Measurements from ENCODE around the gene PON2.
"Not testable (repeated sequence)": the region's sequence is repeated elsewhere in the genome, so short reads cannot be mapped to it uniquely, and the experiment has no call there.

PON2 gene

DNA sequence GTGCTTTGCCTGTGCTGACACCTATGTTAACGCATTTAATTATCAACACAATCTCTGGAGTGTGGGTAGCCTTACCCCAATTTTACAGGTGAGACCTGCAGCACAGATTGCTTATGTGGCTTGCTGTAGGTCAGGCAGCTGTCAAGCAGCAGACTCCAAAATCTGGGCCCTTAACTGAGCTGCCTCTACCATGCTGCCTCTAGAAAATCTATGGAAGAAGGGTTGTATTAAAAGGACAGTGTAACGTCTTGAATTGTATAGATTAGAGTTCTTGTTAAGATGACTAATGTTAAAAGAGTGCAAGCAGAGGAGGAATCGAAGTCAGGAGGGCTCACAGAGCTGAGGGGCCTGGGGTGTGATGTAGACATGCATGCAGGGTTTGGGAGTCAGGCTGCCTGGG is 37.4 kb downstream of the PON2 start:
- no peaks in the 10 kb centered on the region for H3K36me3 ChIP-seq (ENCODE audit: insufficient read depth, low read length)
- H3K27ac ChIP-seq (ENCODE audit: low read depth, low read length), result no peak overlapping the region
- peaks cover 0 to 7% of the 10 kb centered on the region in 2 donors for H3K27me3 ChIP-seq (ENCODE audit: control insufficient read depth in 1 of 2, insufficient read depth in 2 of 2, low read length in 2 of 2)
- no peak overlapping the region for H3K9ac ChIP-seq (ENCODE audit: low read length)
- no peak overlapping the region for H3K4me3 ChIP-seq (ENCODE audit: low read depth in 1 of 2, low read length in 2 of 2)
- no peaks in the 10 kb centered on the region for H3K4me1 ChIP-seq (ENCODE audit: insufficient read depth, low read length)
- H3K9me3 ChIP-seq (ENCODE audit: low read length), result no peaks in the 10 kb centered on the region

DNA sequence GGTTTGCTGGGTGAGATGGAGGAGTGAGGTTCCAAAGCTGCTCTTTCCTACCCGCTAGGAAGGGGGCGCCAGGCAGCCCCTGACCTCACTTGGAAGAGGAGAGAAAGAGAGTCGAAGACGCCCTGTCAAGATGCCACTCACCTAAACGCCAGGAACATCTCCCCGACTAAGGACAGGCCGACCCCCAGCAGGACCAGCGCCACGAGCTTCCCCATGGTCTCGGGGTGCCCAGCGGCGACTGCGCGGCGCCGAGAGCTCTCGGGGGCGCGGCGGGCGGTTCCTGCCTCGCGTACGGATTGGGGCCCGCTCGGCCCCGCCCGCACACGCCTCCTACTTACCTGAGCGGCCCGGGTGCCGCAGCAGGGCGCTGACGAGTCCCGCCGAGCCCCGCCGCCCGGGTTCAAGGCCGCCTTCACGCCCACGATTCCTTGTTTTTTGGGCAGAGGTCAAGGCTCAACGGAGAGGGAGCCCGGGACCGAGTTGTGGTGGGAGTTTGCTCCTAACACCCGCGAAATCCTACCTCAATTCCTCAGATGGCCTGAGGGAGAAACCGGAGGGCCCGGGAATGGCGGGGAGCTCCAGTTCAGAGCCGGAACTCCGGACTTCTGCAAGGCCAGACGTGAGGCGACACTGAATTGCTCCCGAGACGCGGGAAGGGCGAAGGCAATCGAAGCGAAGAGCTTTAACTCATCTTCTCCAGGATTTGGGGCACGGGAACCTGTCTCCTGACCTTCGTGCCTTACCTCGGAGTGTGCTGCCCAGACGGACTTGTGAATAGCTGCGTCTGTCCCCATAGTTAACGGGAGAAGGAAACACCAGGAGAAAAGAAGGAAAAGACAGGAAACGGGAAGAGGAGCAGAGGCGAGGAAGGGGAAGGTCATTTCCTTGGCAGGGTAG is 38.4 kb downstream of the PON2 start, which contains the start of gene PON3:
TSS of gene PON3 (minus strand) at position 240 of the 897 bp plus-strand sequence. CDS start at position 215, 25 bp downstream.
- H3K4me3 ChIP-seq (ENCODE audit: low read depth in 1 of 2, low read length in 2 of 2), result peak within 1 kb of the TSS; percentile 22 to 49

DNA sequence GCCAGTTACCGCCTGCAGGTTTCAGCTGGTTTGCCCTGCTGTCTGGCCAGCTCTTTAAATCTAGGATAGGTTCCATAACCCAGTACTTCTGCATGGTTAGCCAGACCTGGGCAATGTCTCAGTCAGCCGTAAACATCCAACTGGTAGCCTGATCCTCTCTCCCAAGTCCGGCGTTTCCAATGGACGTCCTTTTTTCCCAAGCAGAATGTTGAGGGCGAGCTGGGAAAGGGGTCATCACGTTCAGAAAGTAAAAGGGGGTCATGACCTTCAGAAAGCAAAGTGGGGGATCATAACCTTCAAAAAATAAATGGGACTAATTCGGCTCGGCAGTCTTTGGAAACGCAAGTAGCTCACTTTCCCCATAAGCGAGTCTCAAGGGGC is 39.1 kb downstream of the PON2 start:
- Histone ChIP-seq H3K9me3 (ENCODE audit: low read length) (no peaks in the 10 kb centered on the region), H3K9ac (ENCODE audit: low read length) (no peak overlapping the region), H3K27me3 (ENCODE audit: control insufficient read depth in 1 of 2, insufficient read depth in 2 of 2, low read length in 2 of 2) (peaks cover 0 to 7% of the 10 kb centered on the region in 2 donors), H3K36me3 (ENCODE audit: insufficient read depth, low read length) (no peaks in the 10 kb centered on the region), H3K27ac (ENCODE audit: low read depth, low read length) (no peak overlapping the region), H3K4me3 (ENCODE audit: low read depth in 1 of 2, low read length in 2 of 2) (peak overlapping the region in 1 of 2 donors; percentile 49), H3K4me1 (ENCODE audit: insufficient read depth, low read length) (no peaks in the 10 kb centered on the region)

More for the DNA sequence above, 38.4 kb downstream of the PON2 start, which contains the start of gene PON3:
- H3K36me3 ChIP-seq (ENCODE audit: insufficient read depth, low read length), result no peaks in the 10 kb centered on the region
- H3K27ac ChIP-seq (ENCODE audit: low read depth, low read length), result no peak within 1 kb of the TSS
- H3K9me3 ChIP-seq (ENCODE audit: low read length), result no peaks in the 10 kb centered on the region
- peaks cover 0 to 7% of the 10 kb centered on the region in 2 donors for H3K27me3 ChIP-seq (ENCODE audit: control insufficient read depth in 1 of 2, insufficient read depth in 2 of 2, low read length in 2 of 2)
- H3K9ac ChIP-seq (ENCODE audit: low read length), result no peak within 1 kb of the TSS
- no peaks in the 10 kb centered on the region for H3K4me1 ChIP-seq (ENCODE audit: insufficient read depth, low read length)

DNA sequence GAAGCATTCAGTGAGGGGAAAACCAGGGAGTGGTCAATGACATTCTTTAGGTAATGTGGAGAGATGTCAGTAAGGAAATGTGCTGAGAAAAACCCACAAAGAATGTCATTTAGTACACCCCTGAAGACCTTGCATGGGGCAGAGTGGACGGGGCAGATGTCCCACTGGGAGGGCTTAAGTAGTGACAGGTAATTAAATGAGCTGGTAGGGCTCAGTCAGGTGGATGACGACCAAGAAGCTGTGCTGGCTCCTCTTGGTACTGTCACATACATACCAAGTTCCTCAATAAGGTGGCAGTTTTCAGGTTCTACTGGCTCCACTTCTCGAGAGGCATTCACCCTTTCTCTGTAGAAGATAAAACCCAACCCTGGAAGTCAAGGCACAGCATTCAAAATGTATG is 40.5 kb downstream of the PON2 start:
- no peak overlapping the region for H3K4me3 ChIP-seq (ENCODE audit: low read depth in 1 of 2, low read length in 2 of 2)
- H3K9me3 ChIP-seq (ENCODE audit: low read length), result no peaks in the 10 kb centered on the region
- H3K9ac ChIP-seq (ENCODE audit: low read length), result no peak overlapping the region
- H3K36me3 ChIP-seq (ENCODE audit: insufficient read depth, low read length), result no peaks in the 10 kb centered on the region
- no peaks in the 10 kb centered on the region for H3K4me1 ChIP-seq (ENCODE audit: insufficient read depth, low read length)
- peaks cover 0 to 7% of the 10 kb centered on the region in 2 donors for H3K27me3 ChIP-seq (ENCODE audit: control insufficient read depth in 1 of 2, insufficient read depth in 2 of 2, low read length in 2 of 2)
- no peak overlapping the region for H3K27ac ChIP-seq (ENCODE audit: low read depth, low read length)

DNA sequence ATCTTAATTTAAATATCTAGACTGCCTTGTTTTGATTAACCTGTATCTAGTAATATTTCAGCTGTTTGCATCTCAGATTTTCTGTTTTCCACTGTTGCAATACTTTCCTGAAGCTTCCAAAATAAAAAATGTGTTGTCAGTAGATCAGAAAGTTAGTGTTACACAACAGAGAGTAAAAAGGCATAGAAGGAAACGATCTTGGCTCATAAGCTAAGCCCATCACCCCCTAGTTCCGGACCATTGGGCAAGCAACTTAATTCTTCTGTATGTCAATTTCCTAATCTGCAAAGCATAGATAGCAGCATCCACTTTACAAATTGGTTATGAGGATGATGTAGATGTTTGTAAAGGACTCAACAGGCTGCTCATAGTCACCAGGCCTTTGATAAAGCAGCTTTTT is 43.1 kb downstream of the PON2 start:
- H3K4me3 ChIP-seq (ENCODE audit: low read depth in 1 of 2, low read length in 2 of 2), result no peak overlapping the region
- H3K27ac ChIP-seq (ENCODE audit: low read depth, low read length), result no peak overlapping the region
- H3K9me3 ChIP-seq (ENCODE audit: low read length), result no peaks in the 10 kb centered on the region
- no peaks in the 10 kb centered on the region for H3K4me1 ChIP-seq (ENCODE audit: insufficient read depth, low read length)
- H3K9ac ChIP-seq (ENCODE audit: low read length), result no peak overlapping the region
- H3K36me3 ChIP-seq (ENCODE audit: insufficient read depth, low read length), result no peaks in the 10 kb centered on the region
- H3K27me3 ChIP-seq (ENCODE audit: control insufficient read depth in 1 of 2, insufficient read depth in 2 of 2, low read length in 2 of 2), result peaks cover 0 to 7% of the 10 kb centered on the region in 2 donors

DNA sequence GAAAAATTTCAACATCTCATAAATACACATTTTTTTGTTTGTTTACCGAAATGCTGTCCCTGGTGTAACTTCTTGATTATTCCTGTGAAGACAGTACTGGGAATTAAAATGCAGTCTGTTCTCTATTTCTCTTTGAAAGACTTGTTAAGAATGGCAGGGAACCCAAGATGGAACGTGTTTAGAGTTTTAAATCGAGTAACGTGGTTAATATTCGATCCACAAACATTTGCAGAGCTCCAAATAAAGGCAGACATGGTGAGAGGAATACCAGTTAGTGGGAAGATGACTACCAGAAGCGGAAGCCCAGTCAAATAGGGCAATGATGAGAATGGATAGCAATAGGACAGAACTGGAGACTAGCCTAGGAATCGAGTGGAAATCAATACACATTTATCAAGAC is 45.3 kb downstream of the PON2 start:
- Histone ChIP-seq H3K9ac (ENCODE audit: low read length) (no peak overlapping the region), H3K27ac (ENCODE audit: low read depth, low read length) (no peak overlapping the region), H3K9me3 (ENCODE audit: low read length) (no peaks in the 10 kb centered on the region), H3K4me1 (ENCODE audit: insufficient read depth, low read length) (no peaks in the 10 kb centered on the region), H3K4me3 (ENCODE audit: low read depth in 1 of 2, low read length in 2 of 2) (no peak overlapping the region), H3K36me3 (ENCODE audit: insufficient read depth, low read length) (no peaks in the 10 kb centered on the region), H3K27me3 (ENCODE audit: control insufficient read depth in 1 of 2, insufficient read depth in 2 of 2, low read length in 2 of 2) (no peaks in the 10 kb centered on the region)

DNA sequence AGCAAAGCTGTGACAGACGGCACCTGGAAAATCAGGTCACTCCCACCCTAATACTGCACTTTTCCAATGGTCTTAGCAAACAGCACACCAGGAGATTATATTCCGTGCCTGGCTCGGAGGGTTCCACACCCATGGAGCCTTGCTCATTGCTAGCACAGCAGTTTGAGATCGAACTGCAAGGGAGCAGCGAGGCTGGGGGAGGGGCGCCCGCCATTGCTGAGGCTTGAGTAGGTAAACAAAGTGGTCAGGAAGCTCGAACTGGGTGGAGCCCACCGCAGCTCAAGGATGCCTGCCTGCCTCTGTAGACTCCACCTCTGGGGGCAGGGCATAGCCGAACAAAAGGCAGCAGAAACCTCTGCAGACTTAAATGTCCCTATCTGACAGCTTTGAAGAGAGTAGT is 55.4 kb downstream of the PON2 start:
- not testable (repeated sequence) for H3K4me1 ChIP-seq (ENCODE audit: insufficient read depth, low read length); H3K9ac ChIP-seq (ENCODE audit: low read length); H3K36me3 ChIP-seq (ENCODE audit: insufficient read depth, low read length); H3K27me3 ChIP-seq (ENCODE audit: control insufficient read depth in 1 of 2, insufficient read depth in 2 of 2, low read length in 2 of 2); H3K27ac ChIP-seq (ENCODE audit: low read depth, low read length); H3K9me3 ChIP-seq (ENCODE audit: low read length); H3K4me3 ChIP-seq (ENCODE audit: low read depth in 1 of 2, low read length in 2 of 2)

DNA sequence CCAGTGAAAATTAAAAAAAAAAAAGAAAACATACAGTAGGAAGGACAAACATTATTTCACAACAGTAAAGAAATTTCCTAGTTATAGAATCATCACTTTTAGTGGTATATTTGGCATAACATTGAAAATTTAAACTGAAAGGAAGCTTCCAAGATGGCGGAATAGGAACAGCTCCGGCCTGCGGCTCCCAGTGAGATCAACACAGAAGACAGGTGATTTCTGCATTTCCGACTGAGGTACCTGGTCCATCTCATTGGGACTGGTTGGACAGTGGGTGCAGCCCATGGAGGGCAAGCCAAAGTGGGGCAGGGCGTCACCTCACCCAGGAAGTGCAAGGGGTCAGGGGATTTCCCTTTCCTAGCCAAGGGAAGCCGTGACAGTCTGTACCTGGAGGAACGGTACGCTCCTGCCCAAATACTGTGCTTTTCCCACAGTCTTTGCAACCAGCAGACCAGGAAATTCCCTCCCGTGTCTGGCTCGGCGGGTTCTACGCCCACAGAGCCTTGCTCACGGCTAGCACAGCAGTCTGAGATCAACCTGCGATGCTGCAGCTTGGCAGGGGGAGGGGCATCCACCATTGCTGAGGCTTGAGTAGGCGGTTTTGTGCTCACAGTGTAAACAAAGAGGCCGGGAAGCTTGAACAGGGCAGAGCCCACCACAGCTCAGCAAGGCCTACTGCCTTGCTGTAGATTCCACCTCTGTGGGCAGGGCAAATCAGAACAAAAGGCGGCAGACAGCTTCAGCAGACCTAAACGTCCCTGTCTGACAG is 58.0 kb downstream of the PON2 start:
- Histone ChIP-seq H3K4me3 (ENCODE audit: low read depth in 1 of 2, low read length in 2 of 2) (no peak overlapping the region), H3K9ac (ENCODE audit: low read length) (no peak overlapping the region), H3K27ac (ENCODE audit: low read depth, low read length) (no peak overlapping the region), H3K9me3 (ENCODE audit: low read length) (no peaks in the 10 kb centered on the region), H3K4me1 (ENCODE audit: insufficient read depth, low read length) (no peaks in the 10 kb centered on the region), H3K36me3 (ENCODE audit: insufficient read depth, low read length) (no peaks in the 10 kb centered on the region), H3K27me3 (ENCODE audit: control insufficient read depth in 1 of 2, insufficient read depth in 2 of 2, low read length in 2 of 2) (no peaks in the 10 kb centered on the region)

DNA sequence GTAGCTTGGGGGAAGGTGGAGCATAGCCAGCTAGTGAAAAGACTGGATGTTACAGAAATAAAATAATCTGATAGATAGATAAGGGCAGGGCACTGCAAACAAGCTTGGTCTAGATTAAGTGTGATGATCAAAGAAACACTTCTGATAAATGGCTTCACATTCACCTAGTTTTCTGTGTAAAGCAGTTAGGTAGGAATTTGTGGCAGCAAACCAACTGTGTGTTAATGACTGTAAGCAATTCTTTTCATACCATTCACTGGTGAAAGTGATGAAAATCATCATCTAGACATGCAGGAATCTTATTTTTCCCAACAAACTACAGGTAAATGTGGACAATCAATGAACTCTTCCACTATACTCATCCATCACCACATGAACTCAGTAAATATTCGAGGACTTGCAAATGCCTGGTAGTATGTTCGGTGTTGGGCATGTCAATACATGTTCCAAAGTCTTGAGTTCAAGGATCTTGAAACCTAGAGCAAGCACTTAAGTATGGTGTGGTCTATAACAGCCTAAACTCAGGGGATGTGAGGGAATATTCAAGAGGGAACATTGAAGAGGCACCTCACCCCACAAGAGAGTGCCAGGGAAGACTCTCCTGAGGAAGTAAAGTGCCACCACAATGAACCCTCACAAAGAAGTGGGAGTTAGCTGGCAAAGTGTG is 59.1 kb downstream of the PON2 start:
- no peaks in the 10 kb centered on the region for H3K4me1 ChIP-seq (ENCODE audit: insufficient read depth, low read length)
- H3K27me3 ChIP-seq (ENCODE audit: control insufficient read depth in 1 of 2, insufficient read depth in 2 of 2, low read length in 2 of 2), result no peaks in the 10 kb centered on the region
- H3K4me3 ChIP-seq (ENCODE audit: low read depth in 1 of 2, low read length in 2 of 2), result no peak overlapping the region
- no peak overlapping the region for H3K9ac ChIP-seq (ENCODE audit: low read length)
- no peak overlapping the region for H3K27ac ChIP-seq (ENCODE audit: low read depth, low read length)
- H3K9me3 ChIP-seq (ENCODE audit: low read length), result no peaks in the 10 kb centered on the region
- H3K36me3 ChIP-seq (ENCODE audit: insufficient read depth, low read length), result no peaks in the 10 kb centered on the region

DNA sequence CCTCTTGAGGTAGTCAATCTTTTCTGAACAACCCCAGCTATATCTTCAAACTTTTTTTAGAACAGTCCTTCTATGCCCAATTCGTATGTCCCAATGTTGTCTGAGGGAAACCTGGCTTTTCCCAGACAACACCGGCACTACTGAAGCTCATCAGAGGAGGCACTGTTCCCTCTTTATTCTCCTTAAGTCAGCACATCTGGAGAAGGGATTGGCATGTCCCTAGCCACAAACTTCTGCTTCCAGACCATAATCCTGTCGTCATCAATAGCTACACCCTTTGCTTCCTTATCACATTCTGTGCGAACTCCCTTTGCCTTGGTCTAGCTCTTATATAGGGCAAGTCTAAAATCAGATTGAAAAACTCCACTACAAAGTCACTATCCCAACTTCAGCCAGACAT is 61.5 kb downstream of the PON2 start:
- Histone ChIP-seq H3K4me1 (ENCODE audit: insufficient read depth, low read length) (no peaks in the 10 kb centered on the region), H3K4me3 (ENCODE audit: low read depth in 1 of 2, low read length in 2 of 2) (no peak overlapping the region), H3K9ac (ENCODE audit: low read length) (no peak overlapping the region), H3K9me3 (ENCODE audit: low read length) (no peaks in the 10 kb centered on the region), H3K36me3 (ENCODE audit: insufficient read depth, low read length) (no peaks in the 10 kb centered on the region), H3K27me3 (ENCODE audit: control insufficient read depth in 1 of 2, insufficient read depth in 2 of 2, low read length in 2 of 2) (no peaks in the 10 kb centered on the region), H3K27ac (ENCODE audit: low read depth, low read length) (no peak overlapping the region)

DNA sequence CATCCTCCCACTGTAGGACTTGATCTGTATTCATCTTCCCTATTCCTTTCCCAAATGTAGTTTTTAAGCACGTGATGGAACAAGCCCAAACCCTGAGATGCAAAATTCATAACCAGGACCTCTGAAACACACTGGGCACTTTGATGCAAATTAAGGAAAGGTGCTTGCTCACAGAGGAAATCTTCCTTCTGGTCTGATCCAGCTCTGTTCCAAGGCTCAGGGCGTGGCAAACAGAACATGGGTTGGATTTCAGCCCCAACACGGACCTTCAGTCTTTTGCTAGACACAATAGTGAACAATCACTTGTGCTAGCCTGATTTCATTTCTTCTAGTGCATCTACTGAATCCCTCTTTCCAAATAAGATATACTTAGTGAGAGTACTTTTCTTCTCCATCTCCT is 66.6 kb downstream of the PON2 start:
- H3K4me3 ChIP-seq (ENCODE audit: low read depth in 1 of 2, low read length in 2 of 2), result no peak overlapping the region
- H3K36me3 ChIP-seq (ENCODE audit: insufficient read depth, low read length), result no peaks in the 10 kb centered on the region
- no peak overlapping the region for H3K27ac ChIP-seq (ENCODE audit: low read depth, low read length)
- H3K9ac ChIP-seq (ENCODE audit: low read length), result no peak overlapping the region
- no peaks in the 10 kb centered on the region for H3K9me3 ChIP-seq (ENCODE audit: low read length)
- no peaks in the 10 kb centered on the region for H3K27me3 ChIP-seq (ENCODE audit: control insufficient read depth in 1 of 2, insufficient read depth in 2 of 2, low read length in 2 of 2)
- no peaks in the 10 kb centered on the region for H3K4me1 ChIP-seq (ENCODE audit: insufficient read depth, low read length)
